Measurements from ENCODE around the gene PSPN.

GRCh38 chr19:6378486-6378885, 2.8 kb upstream of the PSPN start:
- no peak for TF ChIP-seq POLR2A (IDR thresholded peaks at IDR 0.05)
- TF ChIP-seq CTCF (IDR thresholded peaks at IDR 0.05), result no peak
